Fibroblast of skin of left quadriceps (primary cell): ENCODE measurements around the gene URB1.
A peak's percentile ranks its signal among the peaks of the same experiment; 100 is the strongest.
"Not testable (repeated sequence)": the region's sequence is repeated elsewhere in the genome, so short reads cannot be mapped to it uniquely, and the experiment has no call there.

Experiments
- DNase-seq, 2 experiments: peaks; one replicate each; pipeline ENCODE4 v3.0.0-alpha.2; 2013; ENCODE audit warnings: low read depth in 2 of 2

URB1 gene

GRCh38 chr21:32320726-32321125, 72.1 kb downstream of the URB1 start:
- DNase-seq = no peak

GRCh38 chr21:32320059-32320458, 72.8 kb downstream of the URB1 start:
- no peak for DNase-seq

- DNase-seq = no peak
Measured at GRCh38 chr21:32319012-32319411, 73.8 kb downstream of the URB1 start.

GRCh38 chr21:32317726-32318125, 75.1 kb downstream of the URB1 start:
- DNase-seq = no peak

GRCh38 chr21:32316361-32317215, 76.2 kb downstream of the URB1 start:
- no peak for DNase-seq

DNA sequence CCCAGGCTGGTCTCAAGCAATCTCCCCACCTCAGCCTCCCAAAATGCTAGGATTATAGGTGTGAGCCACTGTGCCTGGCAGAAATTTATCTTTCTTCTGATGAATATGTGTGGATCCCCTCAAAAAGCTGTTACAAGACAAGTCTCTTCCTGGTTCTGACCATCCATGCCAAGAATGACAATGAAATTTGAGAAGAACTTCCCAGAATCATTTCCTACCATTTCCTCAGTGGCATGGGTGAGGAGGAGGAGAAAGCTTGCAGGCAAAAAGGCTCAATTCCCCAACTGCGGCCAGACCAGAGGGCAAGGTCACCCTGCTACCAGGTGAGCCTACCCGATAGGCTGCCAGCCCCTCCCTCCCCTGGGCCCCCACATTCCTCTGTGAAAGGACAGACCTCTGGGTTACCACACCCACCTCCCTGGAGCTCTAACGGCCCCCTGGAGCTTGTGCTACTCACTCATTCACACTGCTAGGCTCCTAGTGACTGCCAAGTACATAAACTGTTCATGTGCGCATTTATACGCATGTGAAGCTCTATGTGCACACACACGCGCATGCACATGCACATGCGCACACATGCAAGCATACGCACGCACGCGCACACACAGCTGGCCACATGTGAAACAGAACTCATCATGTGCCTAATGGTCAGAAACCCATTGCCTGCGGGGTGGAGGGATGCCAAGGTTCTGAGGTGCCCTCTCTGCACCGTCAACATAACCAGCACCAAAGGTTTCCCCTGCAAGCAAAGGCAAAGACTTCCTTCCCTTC, 77.1 kb downstream of the URB1 start:
- no peak for DNase-seq

DNA sequence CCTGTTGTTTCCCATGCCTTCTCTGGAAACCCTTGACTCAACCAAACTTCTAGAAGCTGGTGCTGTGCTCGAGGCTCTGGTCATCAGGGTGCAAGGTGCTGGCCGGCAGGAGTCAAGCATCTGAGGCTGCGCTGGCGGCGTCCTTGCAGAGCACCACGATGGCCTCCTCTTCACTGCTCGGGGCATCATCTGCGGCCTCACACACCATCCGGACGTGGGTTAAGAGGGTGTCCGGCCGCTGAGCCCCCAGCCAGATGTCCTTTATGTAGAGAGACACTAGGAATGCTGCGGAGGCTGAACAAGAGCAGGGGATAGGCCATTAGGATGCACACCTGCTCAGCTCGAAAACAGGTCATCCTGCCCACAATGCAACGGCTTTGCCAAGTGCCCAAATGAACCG, 78.0 kb downstream of the URB1 start:
- no peak for DNase-seq

DNA sequence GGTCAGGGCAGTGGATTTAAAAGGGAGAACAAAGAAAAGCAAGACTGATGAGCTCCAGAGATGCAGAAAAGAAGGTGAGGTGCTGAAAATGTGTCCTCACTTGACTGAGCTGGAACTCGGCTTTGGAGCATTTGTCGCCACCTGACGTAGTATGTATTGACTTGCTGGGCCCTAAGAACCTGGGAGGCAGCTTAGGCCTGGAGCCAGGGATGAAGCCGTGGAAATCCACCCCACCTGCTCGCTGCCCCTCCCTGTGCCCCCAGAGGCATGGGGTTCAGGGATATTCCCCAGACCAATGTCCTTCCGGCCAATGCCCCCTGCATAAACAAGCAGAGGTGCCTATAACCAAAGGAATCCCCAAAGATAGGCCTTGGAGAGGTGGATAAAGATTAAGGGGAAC, 79.8 kb downstream of the URB1 start:
- no peak for DNase-seq

DNA sequence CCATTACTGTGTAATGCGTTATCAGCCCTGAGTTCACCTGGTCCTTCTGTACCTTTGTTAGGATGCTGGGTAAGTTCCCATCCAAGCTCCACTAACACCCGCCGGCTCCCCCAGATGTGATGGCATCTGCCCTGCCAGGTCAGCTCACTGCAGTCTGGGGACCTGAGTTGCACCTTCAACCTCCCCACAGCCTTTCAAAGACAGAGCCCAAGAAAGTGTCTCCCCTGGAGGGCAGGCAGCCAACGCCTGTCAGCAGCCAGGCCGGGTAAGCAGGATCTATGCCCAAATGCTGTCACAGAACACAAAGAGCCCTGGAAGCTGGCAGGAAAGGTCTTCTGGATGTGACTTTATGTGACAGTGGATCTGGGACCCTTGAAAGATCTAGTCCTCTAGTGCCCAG, 80.5 kb downstream of the URB1 start:
- no peak for DNase-seq

DNA sequence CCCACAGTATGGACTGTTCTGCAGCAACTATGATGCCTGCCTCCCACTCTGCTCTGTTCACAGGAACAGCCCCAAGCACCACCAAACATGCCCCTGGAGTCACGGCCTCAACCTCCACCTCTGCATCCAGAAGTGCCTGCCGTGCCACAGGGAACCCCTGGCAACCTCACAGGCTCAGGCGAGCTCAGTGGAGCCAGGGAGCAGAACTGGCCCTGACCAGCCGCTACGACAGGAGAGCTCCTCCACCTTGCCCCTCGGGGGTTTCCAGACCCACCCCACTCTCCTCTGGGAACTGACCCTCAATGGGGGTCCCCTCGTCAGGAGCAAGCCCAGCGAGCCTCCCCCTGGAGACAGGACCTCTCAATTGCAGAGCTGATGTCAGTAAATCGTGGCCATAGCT, 81.2 kb downstream of the URB1 start:
- DNase-seq = no peak

GRCh38 chr21:32310976-32311375, 81.8 kb downstream of the URB1 start:
- not testable (repeated sequence) for DNase-seq

DNA sequence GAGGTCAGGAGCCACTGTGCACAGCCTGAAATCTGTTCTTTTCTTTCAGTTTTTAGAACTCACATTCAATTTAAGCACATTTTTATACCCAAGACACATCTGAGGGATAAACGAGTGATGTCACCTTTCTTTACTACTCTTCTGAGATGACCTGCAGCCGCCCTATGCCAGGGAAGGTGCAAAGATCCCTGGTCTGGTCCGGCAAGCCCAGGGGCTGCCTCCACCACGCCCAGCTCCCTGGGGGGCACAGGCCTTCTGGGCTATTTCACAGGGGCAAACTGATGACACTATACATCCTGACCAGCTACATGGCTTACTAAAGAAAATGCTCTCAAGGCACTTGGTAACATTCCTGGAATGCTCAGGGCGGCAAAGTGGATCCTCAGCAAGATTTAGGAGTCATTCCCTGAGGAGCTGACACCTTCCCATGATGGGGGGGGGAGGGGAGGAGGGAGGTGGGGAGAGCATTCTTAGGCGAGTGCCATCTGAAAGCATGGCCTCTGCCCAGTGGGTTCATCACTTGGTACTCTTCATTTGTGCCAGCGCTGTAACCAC, 82.8 kb downstream of the URB1 start:
- no peak for DNase-seq

GRCh38 chr21:32308696-32309095, 84.1 kb downstream of the URB1 start:
- no peak for DNase-seq

- DNase-seq = peak in 1 of 2 experiments; percentile 18
Measured at GRCh38 chr21:32307706-32308105, 85.1 kb downstream of the URB1 start.

GRCh38 chr21:32306021-32306780, 86.6 kb downstream of the URB1 start:
- no peak for DNase-seq

GRCh38 chr21:32304998-32305397, 87.8 kb downstream of the URB1 start:
- DNase-seq = no peak

GRCh38 chr21:32303385-32303784, 89.4 kb downstream of the URB1 start:
- no peak for DNase-seq

- DNase-seq = no peak
Measured at GRCh38 chr21:32302560-32302959, 90.3 kb downstream of the URB1 start.

DNA sequence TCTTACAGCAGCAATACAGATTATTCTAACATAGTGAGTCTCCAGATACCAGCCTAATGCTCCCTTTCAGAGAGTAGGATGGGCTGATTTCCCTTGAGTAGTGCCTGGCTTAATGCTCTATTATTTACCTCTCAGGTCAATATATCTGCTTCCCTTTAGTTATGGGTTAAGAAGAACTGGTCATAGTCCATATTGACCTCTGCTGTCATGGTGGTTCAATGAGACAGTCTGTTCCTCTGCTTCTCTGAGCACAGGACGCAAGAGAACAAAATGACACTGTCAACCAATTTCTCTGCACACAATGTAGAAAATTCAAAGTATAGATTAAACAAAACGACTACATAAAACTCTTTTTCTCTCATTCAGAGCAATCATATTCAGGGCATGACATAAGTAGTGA, 91.2 kb downstream of the URB1 start:
- no peak for DNase-seq

DNA sequence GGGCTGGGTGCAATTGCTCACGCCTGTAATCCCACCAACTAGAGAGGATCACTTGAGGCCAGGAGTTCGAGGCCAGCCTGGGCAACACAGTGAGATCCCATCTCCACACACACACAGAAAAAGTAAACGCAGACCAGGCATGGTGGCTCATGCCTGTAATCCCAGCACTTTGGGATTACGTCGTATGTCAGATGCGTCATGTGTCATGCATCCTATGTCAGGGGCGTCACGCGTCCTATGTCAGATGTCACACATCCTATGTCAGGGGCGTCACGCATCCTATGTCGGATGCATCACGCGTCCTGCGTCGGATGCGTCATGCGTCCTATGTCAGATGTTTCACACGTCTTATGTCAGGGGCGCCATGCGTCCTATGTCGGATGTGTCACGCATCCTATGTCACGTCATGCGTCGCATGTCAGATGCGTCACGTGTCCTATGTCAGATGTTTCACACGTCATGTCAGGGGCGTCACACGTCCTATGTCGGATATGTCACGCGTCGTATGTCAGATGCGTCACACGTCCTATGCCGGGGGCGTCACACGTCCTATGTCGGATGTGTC, 92.6 kb downstream of the URB1 start:
- DNase-seq = no peak

DNA sequence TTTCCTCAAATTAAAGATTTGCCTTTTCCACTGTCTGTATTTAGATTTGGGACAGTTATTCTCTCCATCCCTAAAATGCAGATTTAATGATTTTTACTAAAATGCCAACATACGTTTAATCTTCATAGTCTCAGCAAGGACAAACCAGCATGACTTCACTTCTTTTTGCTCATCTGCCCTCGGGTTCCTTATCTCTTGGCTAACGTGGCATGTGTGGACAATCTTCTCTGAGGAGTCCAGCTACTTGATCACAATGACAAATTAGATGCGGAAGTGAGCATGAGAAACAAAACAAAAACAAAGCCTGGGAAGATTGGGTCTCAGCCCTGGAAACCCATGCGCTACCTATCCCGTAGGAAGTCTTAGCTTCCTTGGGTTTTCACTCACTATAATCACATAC, 93.1 kb downstream of the URB1 start:
- no peak for DNase-seq

GRCh38 chr21:32298658-32299081, 94.1 kb downstream of the URB1 start, which contains the start of gene MRAP:
Gene MRAP, plus strand, starts transcription at chr21:32298855. Its CDS starts 117 bp downstream, at chr21:32298972.
- DNase-seq = no peak
